Neural progenitor cell (in vitro differentiated cells): ENCODE data around the gene CCT6A.
"Not testable (repeated sequence)": the region's sequence is repeated elsewhere in the genome, so short reads cannot be mapped to it uniquely, and the experiment has no call there.

Experiments
- CTCF ChIP-seq: fragments of 200-600 bp; sonication (generic); IDR thresholded peaks from 2 replicates; pipeline ENCODE4 v1.5.1; 2017; ENCODE audit warnings: antibody characterized with exemption, mild to moderate bottlenecking
- EZH2 ChIP-seq: fragments of 200-600 bp; sonication (generic); IDR thresholded peaks from 2 replicates; pipeline ENCODE4 v1.6.1; 2017; ENCODE audit warnings: antibody characterized with exemption, mild to moderate bottlenecking, moderate library complexity

DNA sequence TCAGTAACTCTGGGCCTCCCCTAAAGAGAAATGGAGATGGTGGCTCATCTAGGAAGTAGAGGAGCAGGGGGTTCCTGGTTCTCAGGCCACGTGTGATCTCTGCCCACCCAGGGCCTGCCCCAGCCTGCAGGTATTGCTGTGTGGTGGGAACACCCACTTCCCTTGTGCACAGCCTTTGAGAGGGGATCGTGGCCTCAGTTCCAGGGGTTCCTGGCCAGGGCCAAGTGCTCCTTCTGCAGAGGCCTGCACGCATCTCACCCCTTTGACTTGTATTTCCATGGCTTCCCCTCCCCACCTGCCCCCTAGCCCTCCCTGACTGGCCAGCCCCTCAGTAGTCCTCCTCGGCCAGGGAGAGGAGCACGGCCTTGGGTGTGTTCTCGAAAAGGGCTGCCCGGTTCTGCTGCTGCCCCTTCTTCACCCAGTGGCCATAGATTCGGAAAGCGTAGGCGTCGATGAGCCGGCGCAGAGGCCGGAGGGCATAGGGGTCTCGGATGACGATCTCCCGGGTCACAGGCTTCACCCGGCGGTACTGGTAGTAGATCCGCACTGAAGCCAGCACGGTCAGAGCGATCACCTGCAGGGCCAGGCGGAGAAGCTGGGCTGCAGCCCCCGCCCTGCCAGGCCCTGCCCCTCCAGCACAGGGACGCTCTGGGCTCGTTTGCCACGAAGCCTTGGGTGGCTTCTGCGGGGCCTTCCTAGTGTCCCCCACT lies 29.3 kb downstream of the CCT6A start:
- not testable (repeated sequence) for TF ChIP-seq CTCF, EZH2
